B cell (primary cell): ENCODE measurements around the gene ICOS.

Experiments
- EZH2 ChIP-seq: IDR thresholded peaks from 2 replicates; pipeline ENCODE4 v1.6.1; 2012; ENCODE audit warnings: borderline replicate concordance, low read depth, mild to moderate bottlenecking, moderate library complexity, low read length; ENCODE audit not compliant: insufficient read depth, poor library complexity, severe bottlenecking
- TF ChIP-seq, protein P1 (sequence below): fragments of 200-600 bp; IDR thresholded peaks from one replicate; pipeline ENCODE4 v1.8.0; 2022; ENCODE audit warnings: antibody characterized with exemption, mild to moderate bottlenecking

DNA sequence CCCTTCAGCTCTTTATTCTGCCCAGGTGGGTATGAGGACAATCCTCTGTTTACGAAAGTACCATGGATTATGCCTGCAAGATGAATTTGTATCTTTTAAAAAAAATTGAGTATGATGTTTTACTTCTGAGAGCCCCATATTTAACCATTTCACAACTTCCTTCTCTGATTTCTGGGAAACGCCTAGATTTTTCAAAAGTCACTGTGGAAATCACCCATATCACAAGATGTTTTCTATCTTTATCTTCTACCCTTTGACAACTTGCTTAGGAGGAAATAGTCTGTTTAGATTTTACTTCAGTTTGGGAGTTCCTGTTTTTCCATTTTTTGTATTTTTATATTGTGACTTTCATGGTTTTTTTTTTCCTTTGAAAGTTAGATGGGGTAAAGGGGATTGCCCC, 53.0 kb downstream of the ICOS start:
- TF ChIP-seq, protein P1, sequence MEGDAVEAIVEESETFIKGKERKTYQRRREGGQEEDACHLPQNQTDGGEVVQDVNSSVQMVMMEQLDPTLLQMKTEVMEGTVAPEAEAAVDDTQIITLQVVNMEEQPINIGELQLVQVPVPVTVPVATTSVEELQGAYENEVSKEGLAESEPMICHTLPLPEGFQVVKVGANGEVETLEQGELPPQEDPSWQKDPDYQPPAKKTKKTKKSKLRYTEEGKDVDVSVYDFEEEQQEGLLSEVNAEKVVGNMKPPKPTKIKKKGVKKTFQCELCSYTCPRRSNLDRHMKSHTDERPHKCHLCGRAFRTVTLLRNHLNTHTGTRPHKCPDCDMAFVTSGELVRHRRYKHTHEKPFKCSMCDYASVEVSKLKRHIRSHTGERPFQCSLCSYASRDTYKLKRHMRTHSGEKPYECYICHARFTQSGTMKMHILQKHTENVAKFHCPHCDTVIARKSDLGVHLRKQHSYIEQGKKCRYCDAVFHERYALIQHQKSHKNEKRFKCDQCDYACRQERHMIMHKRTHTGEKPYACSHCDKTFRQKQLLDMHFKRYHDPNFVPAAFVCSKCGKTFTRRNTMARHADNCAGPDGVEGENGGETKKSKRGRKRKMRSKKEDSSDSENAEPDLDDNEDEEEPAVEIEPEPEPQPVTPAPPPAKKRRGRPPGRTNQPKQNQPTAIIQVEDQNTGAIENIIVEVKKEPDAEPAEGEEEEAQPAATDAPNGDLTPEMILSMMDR, result no peak
- no peak for TF ChIP-seq EZH2
